ENCODE results near the gene GIMAP2. TPM values are rescaled to one million over a fixed set of nuclear protein-coding genes. Genes with fewer than 3 reads are reported as not detected.

The GIMAP2 gene
- total RNA-seq, 1 donor from 2014 or later: not detected

DNA sequence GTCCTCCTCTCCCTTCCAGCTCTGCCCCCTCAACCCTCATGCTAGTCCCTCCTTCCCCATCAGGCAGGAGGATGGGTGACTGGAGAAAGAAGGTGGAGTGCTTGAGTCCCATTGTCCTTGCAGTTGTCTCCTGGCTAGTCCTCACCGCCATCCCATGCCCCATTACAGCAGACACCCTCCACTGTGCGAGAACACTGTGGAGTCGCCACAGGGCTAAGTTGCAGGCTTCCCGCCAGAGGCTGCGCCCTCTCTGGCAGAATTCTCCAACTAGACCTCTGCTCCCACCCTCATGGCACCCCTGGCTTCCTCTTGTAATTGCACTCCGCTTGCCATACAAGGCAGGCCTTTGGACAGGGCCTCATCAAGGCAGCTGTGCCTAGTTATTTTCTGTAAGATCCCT, 3.1 kb downstream of the GIMAP2 start:
- Mint-ChIP-seq H3K27ac (no peak overlapping the region), H3K4me3 (ENCODE audit: low read depth) (no peak overlapping the region), H3K4me1 (ENCODE audit: low read depth) (no peaks in the 10 kb centered on the region), H3K36me3 (ENCODE audit: insufficient read depth) (no peaks in the 10 kb centered on the region), H3K9me3 (ENCODE audit: low read depth) (no peaks in the 10 kb centered on the region), H3K27me3 (peaks cover 14% of the 10 kb centered on the region)
- TF ChIP-seq CTCF (IDR thresholded peaks at IDR 0.05; ENCODE audit: unreplicated experiment): no peak
- DNase-seq (ENCODE audit: low spot score, unreplicated experiment): no peak

DNA sequence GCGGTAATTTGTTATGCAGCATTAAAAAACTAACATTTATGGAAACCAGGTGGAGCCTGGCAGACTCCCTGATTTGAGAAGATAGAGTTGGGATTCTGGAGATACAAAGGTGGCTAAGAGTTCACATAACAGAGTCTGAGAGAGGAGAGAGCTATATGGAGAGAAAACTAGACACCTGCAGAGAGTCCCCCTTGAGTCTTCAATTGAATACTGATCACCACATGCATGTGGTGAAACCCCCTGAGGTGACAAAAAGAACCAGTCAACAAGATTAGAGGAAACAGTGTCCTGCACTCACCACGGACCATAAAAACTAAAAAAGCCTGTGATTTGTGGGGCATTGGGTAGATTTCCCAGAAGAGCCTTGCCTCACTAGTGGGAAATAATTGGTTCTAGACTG, 10.1 kb downstream of the GIMAP2 start:
- peaks cover 7% of the 10 kb centered on the region for H3K9me3 Mint-ChIP-seq (ENCODE audit: low read depth)
- no peak for DNase-seq (ENCODE audit: low spot score, unreplicated experiment)
- H3K4me3 Mint-ChIP-seq (ENCODE audit: low read depth): no peak overlapping the region
- H3K27ac Mint-ChIP-seq: no peak overlapping the region
- peaks cover 9% of the 10 kb centered on the region for H3K27me3 Mint-ChIP-seq
- H3K36me3 Mint-ChIP-seq (ENCODE audit: insufficient read depth): no peaks in the 10 kb centered on the region
- no peaks in the 10 kb centered on the region for H3K4me1 Mint-ChIP-seq (ENCODE audit: low read depth)
- no peak for TF ChIP-seq CTCF (IDR thresholded peaks at IDR 0.05; ENCODE audit: unreplicated experiment)

DNA sequence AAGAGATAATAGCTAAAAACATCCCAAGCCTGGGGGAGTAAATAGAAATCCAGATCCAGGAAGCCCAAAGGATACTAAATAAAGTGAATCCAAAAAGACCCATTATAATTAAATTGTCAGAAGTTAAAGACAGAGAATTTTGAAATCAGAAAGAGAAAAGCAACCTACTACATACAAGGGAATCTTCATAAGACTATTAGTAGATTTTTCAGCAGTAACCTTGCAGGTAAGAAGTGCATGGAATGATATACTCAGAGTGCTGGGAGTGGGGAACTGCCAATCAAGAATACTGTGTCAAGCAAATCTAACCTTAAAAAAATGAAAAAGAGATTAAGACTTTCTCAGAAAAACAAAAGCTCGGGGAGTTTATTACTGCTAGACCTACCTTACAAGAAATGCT, 17.7 kb downstream of the GIMAP2 start:
- no peak for TF ChIP-seq CTCF (IDR thresholded peaks at IDR 0.05; ENCODE audit: unreplicated experiment)
- no peaks in the 10 kb centered on the region for H3K27me3 Mint-ChIP-seq
- no peaks in the 10 kb centered on the region for H3K4me1 Mint-ChIP-seq (ENCODE audit: low read depth)
- no peak overlapping the region for H3K4me3 Mint-ChIP-seq (ENCODE audit: low read depth)
- H3K9me3 Mint-ChIP-seq (ENCODE audit: low read depth): peaks cover 46% of the 10 kb centered on the region
- DNase-seq (ENCODE audit: low spot score, unreplicated experiment): no peak
- H3K27ac Mint-ChIP-seq: no peak overlapping the region
- H3K36me3 Mint-ChIP-seq (ENCODE audit: insufficient read depth): peaks cover 2% of the 10 kb centered on the region

GRCh38 chr7:150715293-150715692, 29.8 kb downstream of the GIMAP2 start:
- H3K4me3 Mint-ChIP-seq (ENCODE audit: low read depth): no peak overlapping the region
- no peak for DNase-seq (ENCODE audit: low spot score, unreplicated experiment)
- no peak for TF ChIP-seq CTCF (IDR thresholded peaks at IDR 0.05; ENCODE audit: unreplicated experiment)
- H3K36me3 Mint-ChIP-seq (ENCODE audit: insufficient read depth): no peaks in the 10 kb centered on the region
- no peaks in the 10 kb centered on the region for H3K4me1 Mint-ChIP-seq (ENCODE audit: low read depth)
- peaks cover 4% of the 10 kb centered on the region for H3K9me3 Mint-ChIP-seq (ENCODE audit: low read depth)
- no peak overlapping the region for H3K27ac Mint-ChIP-seq
- peaks cover 36% of the 10 kb centered on the region for H3K27me3 Mint-ChIP-seq

GRCh38 chr7:150715738-150716137, 30.2 kb downstream of the GIMAP2 start:
- no peak for DNase-seq (ENCODE audit: low spot score, unreplicated experiment)
- Mint-ChIP-seq H3K4me1 (ENCODE audit: low read depth) (no peaks in the 10 kb centered on the region), H3K27ac (no peak overlapping the region), H3K36me3 (ENCODE audit: insufficient read depth) (no peaks in the 10 kb centered on the region), H3K9me3 (ENCODE audit: low read depth) (peaks cover 4% of the 10 kb centered on the region), H3K27me3 (peaks cover 36% of the 10 kb centered on the region), H3K4me3 (ENCODE audit: low read depth) (no peak overlapping the region)
- TF ChIP-seq CTCF (IDR thresholded peaks at IDR 0.05; ENCODE audit: unreplicated experiment): no peak
